Mesenchymal stem cell (in vitro differentiated cells and primary cell): ENCODE data around the gene BANF1.

ENCODE experiments used
- DNase-seq: peaks from one replicate; pipeline ENCODE4 v3.0.0-alpha.2; 2013
- H2AFZ ChIP-seq: one replicate; pipeline ENCODE4 v1.6.1; 2013; ENCODE audit warnings: low read depth, mild to moderate bottlenecking, control low read depth, inconsistent platforms, low read length, moderate library complexity
- H2AK5ac ChIP-seq: 2 replicates; pipeline ENCODE4 v1.6.1; 2013; ENCODE audit warnings: low read length, moderate library complexity, mild to moderate bottlenecking, inconsistent platforms; ENCODE audit not compliant: severe bottlenecking
- H2BK120ac ChIP-seq: one replicate; pipeline ENCODE4 v1.6.1; 2013; ENCODE audit warnings: low read depth, mild to moderate bottlenecking, inconsistent platforms, low read length, moderate library complexity
- H2BK12ac ChIP-seq, 2 experiments: one replicate each; pipeline ENCODE4 v1.6.1; 2013; ENCODE audit warnings: inconsistent platforms in 2 of 2, low read length in 2 of 2, mild to moderate bottlenecking in 2 of 2, moderate library complexity in 2 of 2, control low read depth in 1 of 2
- H2BK15ac ChIP-seq: one replicate; pipeline ENCODE4 v1.6.1; 2013; ENCODE audit warnings: mild to moderate bottlenecking, low read depth, inconsistent platforms; ENCODE audit not compliant: poor library complexity, severe bottlenecking
- H2BK5ac ChIP-seq: 2 replicates; pipeline ENCODE4 v1.6.1; 2013; ENCODE audit warnings: low read depth, mild to moderate bottlenecking, low read length, control low read depth, inconsistent platforms; ENCODE audit not compliant: poor library complexity, severe bottlenecking
- H3K14ac ChIP-seq, 2 experiments: one replicate each; pipeline ENCODE4 v1.6.1; 2013; ENCODE audit warnings: inconsistent platforms in 2 of 2, low read length in 2 of 2, control low read depth in 1 of 2, mild to moderate bottlenecking in 1 of 2, moderate library complexity in 1 of 2
- H3K18ac ChIP-seq, 2 experiments: one replicate each; pipeline ENCODE4 v1.6.1; 2013; ENCODE audit warnings: inconsistent platforms in 2 of 2, low read length in 2 of 2, control low read depth in 1 of 2, low read depth in 1 of 2, mild to moderate bottlenecking in 1 of 2
- H3K23ac ChIP-seq, 2 experiments: one replicate each; pipeline ENCODE4 v1.6.1; 2013; ENCODE audit warnings: inconsistent platforms in 2 of 2, low read length in 2 of 2, mild to moderate bottlenecking in 2 of 2, moderate library complexity in 2 of 2, control low read depth in 1 of 2
- H3K27ac ChIP-seq: 2 replicates; pipeline ENCODE4 v1.5.1; 2013; ENCODE audit warnings: mild to moderate bottlenecking, moderate library complexity, low read length, control low read depth, inconsistent platforms; ENCODE audit not compliant: poor library complexity, severe bottlenecking
- H3K27me3 ChIP-seq, 2 experiments: 2 replicates each; pipeline versions ENCODE4 v1.6.1 to v1.7.0; 2013; ENCODE audit warnings: low read length in 2 of 2, mild to moderate bottlenecking in 2 of 2, moderate library complexity in 2 of 2, control low read depth in 1 of 2, inconsistent platforms in 1 of 2; ENCODE audit not compliant: control insufficient read depth in 1 of 2, insufficient read depth in 1 of 2
- H3K36me3 ChIP-seq, 2 experiments: 2 replicates each; pipeline versions ENCODE4 v1.6.1 to v1.7.0; 2013; ENCODE audit warnings: low read length in 2 of 2, control low read depth in 1 of 2, inconsistent platforms in 1 of 2, low read depth in 1 of 2, mild to moderate bottlenecking in 1 of 2; ENCODE audit not compliant: insufficient read depth in 2 of 2, control insufficient read depth in 1 of 2
- H3K4ac ChIP-seq, 2 experiments: one replicate each; pipeline ENCODE4 v1.6.1; 2013; ENCODE audit warnings: inconsistent platforms in 2 of 2, low read length in 2 of 2, mild to moderate bottlenecking in 2 of 2, moderate library complexity in 2 of 2, control low read depth in 1 of 2, low read depth in 1 of 2
- H3K4me1 ChIP-seq: 2 replicates; pipeline ENCODE4 v1.6.1; 2013; ENCODE audit warnings: low read depth, low read length, control low read depth; ENCODE audit not compliant: control insufficient read depth, insufficient read depth
- H3K4me2 ChIP-seq: 2 replicates; pipeline ENCODE4 v1.6.1; 2013; ENCODE audit warnings: low read length, mild to moderate bottlenecking, inconsistent platforms; ENCODE audit not compliant: poor library complexity, severe bottlenecking
- H3K4me3 ChIP-seq, 2 experiments: 2 replicates each; pipeline versions ENCODE4 v1.5.1 to v1.7.0; 2013; ENCODE audit warnings: low read length in 2 of 2, mild to moderate bottlenecking in 2 of 2, control low read depth in 1 of 2, low read depth in 1 of 2; ENCODE audit not compliant: insufficient read depth in 1 of 2
- H3K79me1 ChIP-seq: replicated peaks from 2 replicates; pipeline ENCODE4 v1.6.1; 2013; ENCODE audit warnings: mild to moderate bottlenecking, control low read depth, low read length, inconsistent platforms; ENCODE audit not compliant: poor library complexity, severe bottlenecking
- H3K9ac ChIP-seq: 2 replicates; pipeline ENCODE4 v1.7.0; 2013; ENCODE audit warnings: mild to moderate bottlenecking, low read length, moderate library complexity
- H3K9me3 ChIP-seq: 2 replicates; pipeline ENCODE4 v1.7.0; 2013; ENCODE audit warnings: mild to moderate bottlenecking, low read length; ENCODE audit not compliant: control insufficient read depth
- H4K8ac ChIP-seq: one replicate; pipeline ENCODE4 v1.6.1; 2013; ENCODE audit warnings: inconsistent platforms, mild to moderate bottlenecking, low read length, moderate library complexity
- H4K91ac ChIP-seq: one replicate; pipeline ENCODE4 v1.6.1; 2013; ENCODE audit warnings: mild to moderate bottlenecking, low read length, inconsistent platforms
- WGBS: methylation state at CpG from one replicate; pipeline ENCODE4 v1.1.7; 2013; ENCODE audit warnings: mixed read lengths; 5-methylcytosine and 5-hydroxymethylcytosine counted together

BANF1 gene

DNA sequence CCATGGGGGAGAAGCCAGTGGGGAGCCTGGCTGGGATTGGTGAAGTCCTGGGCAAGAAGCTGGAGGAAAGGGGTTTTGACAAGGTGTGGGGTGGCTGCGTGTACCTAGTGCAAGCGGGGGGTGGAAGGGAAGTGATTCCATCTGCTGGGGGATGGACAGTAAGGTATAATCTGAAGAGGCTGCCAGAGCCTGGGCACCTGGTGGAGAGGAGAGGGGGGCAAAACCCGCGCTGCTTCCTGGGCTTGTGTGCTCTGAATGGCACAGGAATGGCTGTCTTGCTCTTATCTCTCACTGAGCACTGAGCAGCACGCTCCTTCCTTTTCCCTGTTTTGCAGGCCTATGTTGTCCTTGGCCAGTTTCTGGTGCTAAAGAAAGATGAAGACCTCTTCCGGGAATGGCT, 988 bp downstream of the BANF1 start:
- H3K79me1 ChIP-seq = peaks cover 21% of the 10 kb centered on the region
- peak overlapping the region; percentile 20 for H2BK15ac ChIP-seq
- no peak overlapping the region for H2BK12ac ChIP-seq
- H3K9ac ChIP-seq = peak overlapping the region; percentile 96
- H3K36me3 ChIP-seq = peaks cover 43 to 45% of the 10 kb centered on the region in 2 experiments
- no peak overlapping the region for H2AFZ ChIP-seq
- H3K4me1 ChIP-seq = peaks cover 10% of the 10 kb centered on the region
- H4K8ac ChIP-seq = no peak overlapping the region
- no peak overlapping the region for H2BK5ac ChIP-seq
- no peak overlapping the region for H3K23ac ChIP-seq
- no peak overlapping the region for H3K18ac ChIP-seq
- no peak for DNase-seq
- H3K9me3 ChIP-seq = no peaks in the 10 kb centered on the region
- no peak overlapping the region for H2BK120ac ChIP-seq
- H3K4me3 ChIP-seq = peak overlapping the region in 1 of 2 experiments; percentile 89
- WGBS = 91% methylated on average over 6 of the region's 6 CpGs
- no peak overlapping the region for H3K27ac ChIP-seq
- no peak overlapping the region for H3K14ac ChIP-seq
- peak overlapping the region; percentile 72 for H3K4me2 ChIP-seq
- no peak overlapping the region for H2AK5ac ChIP-seq
- no peaks in the 10 kb centered on the region for H3K27me3 ChIP-seq
- no peak overlapping the region for H3K4ac ChIP-seq
- H4K91ac ChIP-seq = no peak overlapping the region

DNA sequence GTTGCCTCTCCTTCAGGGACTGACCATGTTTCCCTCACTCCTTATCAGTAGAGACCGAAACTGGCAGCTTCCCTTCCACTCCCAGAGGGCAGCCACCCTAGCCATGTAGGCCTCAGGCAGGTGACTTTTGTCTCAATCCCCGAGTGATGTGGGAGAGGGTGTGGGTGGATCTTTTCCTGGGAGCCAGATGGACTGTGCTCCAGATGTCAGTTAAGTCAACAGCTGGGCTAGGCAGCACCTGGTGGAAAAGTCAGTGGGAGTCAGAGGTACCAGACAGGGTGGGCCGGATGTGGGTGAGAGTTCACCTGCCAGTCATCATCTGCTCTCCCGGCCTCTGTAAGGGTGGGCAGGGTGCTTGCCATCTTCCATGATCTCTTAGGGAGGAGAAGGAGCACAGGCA, 1.9 kb downstream of the BANF1 start:
- Histone ChIP-seq H3K4me1 (peaks cover 13% of the 10 kb centered on the region), H2AFZ (no peak overlapping the region), H4K91ac (no peak overlapping the region), H3K4ac (no peak overlapping the region), H3K27me3 (no peaks in the 10 kb centered on the region), H3K9me3 (no peaks in the 10 kb centered on the region), H3K79me1 (peaks cover 16% of the 10 kb centered on the region), H3K4me2 (no peak overlapping the region), H3K23ac (no peak overlapping the region), H3K27ac (no peak overlapping the region), H2BK5ac (no peak overlapping the region), H3K14ac (no peak overlapping the region), H3K4me3 (no peak overlapping the region), H2BK120ac (no peak overlapping the region), H2BK12ac (no peak overlapping the region), H3K9ac (no peak overlapping the region), H2BK15ac (no peak overlapping the region), H3K18ac (no peak overlapping the region), H3K36me3 (peaks cover 34 to 38% of the 10 kb centered on the region in 2 experiments), H4K8ac (no peak overlapping the region), H2AK5ac (no peak overlapping the region)
- WGBS = 97% methylated on average over 4 of the region's 4 CpGs
- DNase-seq = no peak

DNA sequence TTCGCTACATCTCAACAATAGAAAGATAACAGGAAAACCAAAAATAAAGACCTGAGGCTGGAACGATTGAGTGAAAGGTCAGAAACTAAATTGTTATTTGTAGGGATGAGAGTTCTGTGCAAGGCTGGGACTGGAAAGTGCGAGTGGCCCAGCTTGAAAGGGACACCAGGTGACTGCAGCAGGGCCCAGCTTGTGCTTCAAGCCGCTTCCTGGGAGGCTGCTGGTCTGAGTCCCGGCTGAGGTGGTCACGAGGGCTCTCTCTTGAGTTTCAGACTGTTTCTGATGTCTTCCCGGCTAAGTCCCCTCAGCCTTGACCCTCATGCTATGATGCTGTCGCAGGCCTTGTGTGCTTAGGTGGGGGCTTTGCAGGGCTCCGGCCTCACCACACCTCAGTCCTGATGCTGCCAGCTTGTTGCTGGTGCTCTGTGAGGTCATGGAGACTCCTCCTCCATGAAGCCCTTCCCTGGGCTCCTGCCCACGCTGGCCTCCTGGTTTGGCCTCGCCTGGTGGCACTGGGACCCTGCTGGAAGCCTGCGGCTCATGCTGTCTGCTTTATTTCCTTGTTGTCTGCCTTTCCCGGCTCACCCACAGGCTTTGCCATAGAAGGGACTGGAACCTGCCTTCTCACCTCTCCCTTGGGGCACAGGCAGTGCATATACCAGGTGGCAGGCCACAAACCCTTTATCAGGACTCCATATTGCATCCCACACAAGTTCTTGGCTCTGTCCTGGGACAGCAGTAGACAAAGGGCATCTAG, 4.0 kb downstream of the BANF1 start:
- WGBS = 91% methylated on average over 12 of the region's 13 CpGs
- Histone ChIP-seq H2AFZ (no peak overlapping the region), H4K91ac (no peak overlapping the region), H3K36me3 (peaks cover 22 to 26% of the 10 kb centered on the region in 2 experiments), H3K14ac (no peak overlapping the region), H4K8ac (no peak overlapping the region), H3K27me3 (peaks cover under 1 to 1% of the 10 kb centered on the region in 2 experiments), H2BK5ac (no peak overlapping the region), H3K23ac (no peak overlapping the region), H3K79me1 (peaks cover 8% of the 10 kb centered on the region), H2BK12ac (no peak overlapping the region), H3K9ac (no peak overlapping the region), H3K9me3 (no peaks in the 10 kb centered on the region), H3K4ac (no peak overlapping the region), H2BK15ac (no peak overlapping the region), H2BK120ac (no peak overlapping the region), H3K4me2 (no peak overlapping the region), H3K4me1 (peaks cover 10% of the 10 kb centered on the region), H3K27ac (no peak overlapping the region), H2AK5ac (no peak overlapping the region), H3K18ac (no peak overlapping the region), H3K4me3 (no peak overlapping the region)
- DNase-seq = no peak

DNA sequence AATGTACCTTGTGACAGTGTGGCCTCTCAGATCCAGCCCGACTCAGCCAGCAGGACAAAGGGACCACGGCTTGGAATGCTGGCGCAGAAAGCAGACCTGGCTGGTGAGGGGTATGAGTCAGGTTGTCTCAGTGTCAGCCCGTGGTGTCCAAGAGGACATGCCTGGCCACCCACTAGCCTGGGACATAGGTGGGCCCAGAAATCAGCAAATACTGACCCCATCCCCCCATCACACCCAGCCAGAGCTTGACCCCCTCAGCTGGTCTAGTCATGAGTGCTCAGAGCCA, 4.5 kb downstream of the BANF1 start:
- Histone ChIP-seq H3K4me3 (no peak overlapping the region), H2BK120ac (no peak overlapping the region), H3K36me3 (peaks cover 22 to 26% of the 10 kb centered on the region in 2 experiments), H2BK5ac (no peak overlapping the region), H4K91ac (no peak overlapping the region), H3K4me1 (peaks cover 14% of the 10 kb centered on the region), H2BK12ac (no peak overlapping the region), H3K4me2 (no peak overlapping the region), H3K23ac (no peak overlapping the region), H3K9ac (no peak overlapping the region), H2BK15ac (no peak overlapping the region), H4K8ac (no peak overlapping the region), H2AK5ac (no peak overlapping the region), H3K79me1 (peaks cover 8% of the 10 kb centered on the region), H2AFZ (no peak overlapping the region), H3K18ac (no peak overlapping the region), H3K27me3 (peaks cover 4 to 7% of the 10 kb centered on the region in 2 experiments), H3K27ac (no peak overlapping the region), H3K9me3 (no peaks in the 10 kb centered on the region), H3K4ac (no peak overlapping the region), H3K14ac (no peak overlapping the region)
- WGBS = 100% methylated on average over 4 of the region's 4 CpGs
- no peak for DNase-seq
